Thoracic aorta (tissue), 2 donors: ENCODE data around the gene LPAR1. TPM values are rescaled to one million over a fixed set of nuclear protein-coding genes. Genes with fewer than 3 reads are reported as not detected.

Source experiments
- ATAC-seq: fragments of 150-250 bp; one replicate; pipeline ENCODE4 v1.8.0; 2017; ENCODE audit warnings: low read depth; ENCODE audit not compliant: insufficient number of reproducible peaks, low FRiP score
- DNase-seq: peaks from one replicate; pipeline ENCODE4 v3.0.0-alpha.2; 2020; ENCODE audit warnings: low spot score
- H3K27ac ChIP-seq, 2 donors: fragments of 200-600 bp; sonication (generic); 1 replicate in 1 of 2; 2 replicates in 1 of 2; pipeline ENCODE4 v1.5.1; 2016; ENCODE audit warnings: mild to moderate bottlenecking in 2 of 2, moderate library complexity in 2 of 2
- H3K27me3 ChIP-seq: fragments of 200-600 bp; sonication (generic); replicated peaks from 2 replicates; pipeline ENCODE4 v1.6.0; 2016; ENCODE audit warnings: mild to moderate bottlenecking; ENCODE audit not compliant: insufficient read depth
- H3K36me3 ChIP-seq: fragments of 200-600 bp; sonication (generic); one replicate; pipeline ENCODE4 v1.5.1; 2016
- H3K4me1 ChIP-seq, 2 donors: fragments of 200-600 bp; sonication (generic); 1 replicate in 1 of 2; 2 replicates in 1 of 2; pipeline versions ENCODE4 v1.5.1 to v1.6.0; 2016; ENCODE audit warnings: low read depth in 2 of 2, mild to moderate bottlenecking in 1 of 2; ENCODE audit not compliant: control insufficient read depth in 1 of 2
- H3K4me3 ChIP-seq: fragments of 200-600 bp; sonication (generic); 2 replicates; pipeline ENCODE4 v1.5.1; 2016; ENCODE audit warnings: mild to moderate bottlenecking
- H3K9me3 ChIP-seq: fragments of 200-600 bp; sonication (generic); 2 replicates; pipeline ENCODE4 v1.5.1; 2016
- CTCF ChIP-seq: fragments of 200-600 bp; sonication (generic); IDR thresholded peaks from one replicate; pipeline ENCODE4 v1.5.1; 2019; ENCODE audit warnings: antibody characterized with exemption
- total RNA-seq, 2 donors: library from RNA; depleted of rRNA; stranded (reverse); fragments of >200 nt; gene quantifications; one replicate each; pipeline versions ENCODE4 v1.1.0 to v1.2.3, GENCODE V29; 2016

The LPAR1 gene
- total RNA-seq, 2 donors from 2014 or later: 85.1 to 94.0 TPM

- H3K4me1 ChIP-seq: peaks cover 15 to 26% of the 10 kb centered on the region in 2 donors
- DNase-seq (no peak), ATAC-seq (no peak)
- no peaks in the 10 kb centered on the region for H3K36me3 ChIP-seq
- H3K4me3 ChIP-seq: no peak overlapping the region
- no peak overlapping the region for H3K27ac ChIP-seq
- no peaks in the 10 kb centered on the region for H3K27me3 ChIP-seq
- no peaks in the 10 kb centered on the region for H3K9me3 ChIP-seq
- TF ChIP-seq CTCF: no peak
Measured at GRCh38 chr9:111023128-111023527, 15.1 kb downstream of the LPAR1 start.

GRCh38 chr9:111020594-111020993 lies 17.7 kb downstream of the LPAR1 start:
- Histone ChIP-seq H3K27me3 (no peaks in the 10 kb centered on the region), H3K27ac (no peak overlapping the region), H3K9me3 (no peaks in the 10 kb centered on the region), H3K4me3 (no peak overlapping the region), H3K36me3 (no peaks in the 10 kb centered on the region), H3K4me1 (peaks cover 31 to 51% of the 10 kb centered on the region in 2 donors)
- no peak for TF ChIP-seq CTCF
- DNase-seq: no peak
- no peak for ATAC-seq

- Histone ChIP-seq H3K27ac (no peak overlapping the region), H3K4me1 (peaks cover 25 to 52% of the 10 kb centered on the region in 2 donors), H3K36me3 (no peaks in the 10 kb centered on the region), H3K4me3 (no peak overlapping the region), H3K27me3 (no peaks in the 10 kb centered on the region), H3K9me3 (no peaks in the 10 kb centered on the region)
- no peak for TF ChIP-seq CTCF
- DNase-seq (no peak), ATAC-seq (no peak)
Measured at GRCh38 chr9:111016426-111017045, 21.7 kb downstream of the LPAR1 start.

GRCh38 chr9:111016016-111016415 lies 22.3 kb downstream of the LPAR1 start:
- TF ChIP-seq CTCF: no peak
- DNase-seq: no peak
- Histone ChIP-seq H3K27ac (no peak overlapping the region), H3K27me3 (no peaks in the 10 kb centered on the region), H3K9me3 (no peaks in the 10 kb centered on the region), H3K4me3 (no peak overlapping the region), H3K4me1 (peaks cover 25 to 52% of the 10 kb centered on the region in 2 donors), H3K36me3 (no peaks in the 10 kb centered on the region)
- no peak for ATAC-seq

- Histone ChIP-seq H3K27ac (no peak overlapping the region), H3K27me3 (no peaks in the 10 kb centered on the region), H3K4me1 (peaks cover 16 to 38% of the 10 kb centered on the region in 2 donors), H3K36me3 (no peaks in the 10 kb centered on the region), H3K9me3 (no peaks in the 10 kb centered on the region), H3K4me3 (no peak overlapping the region)
- no peak for TF ChIP-seq CTCF
- DNase-seq (no peak), ATAC-seq (no peak)
Measured at GRCh38 chr9:111013707-111014106, 24.6 kb downstream of the LPAR1 start.
